OCI-LY7 (cell line): ENCODE results near the gene SELENOW.

ENCODE experiments used
- EZH2phosphoT487 ChIP-seq: fragments of 200-600 bp; sonication (generic); IDR thresholded peaks from 2 replicates; pipeline ENCODE4 v1.6.1; 2018; ENCODE audit warnings: low read depth, borderline replicate concordance, mild to moderate bottlenecking, mixed run types, antibody characterized with exemption, low read length, moderate library complexity, mixed read lengths
- TF ChIP-seq, protein P1 (sequence below): fragments of 200-600 bp; sonication (generic); conservative IDR thresholded peaks from 2 replicates; pipeline ENCODE4 v1.5.1; 2014; ENCODE audit warnings: mild to moderate bottlenecking, antibody characterized with exemption, low read length, moderate library complexity, mixed read lengths

GRCh38 chr19:47761566-47761965 is 16.9 kb upstream of the SELENOW start:
- TF ChIP-seq, protein P1, sequence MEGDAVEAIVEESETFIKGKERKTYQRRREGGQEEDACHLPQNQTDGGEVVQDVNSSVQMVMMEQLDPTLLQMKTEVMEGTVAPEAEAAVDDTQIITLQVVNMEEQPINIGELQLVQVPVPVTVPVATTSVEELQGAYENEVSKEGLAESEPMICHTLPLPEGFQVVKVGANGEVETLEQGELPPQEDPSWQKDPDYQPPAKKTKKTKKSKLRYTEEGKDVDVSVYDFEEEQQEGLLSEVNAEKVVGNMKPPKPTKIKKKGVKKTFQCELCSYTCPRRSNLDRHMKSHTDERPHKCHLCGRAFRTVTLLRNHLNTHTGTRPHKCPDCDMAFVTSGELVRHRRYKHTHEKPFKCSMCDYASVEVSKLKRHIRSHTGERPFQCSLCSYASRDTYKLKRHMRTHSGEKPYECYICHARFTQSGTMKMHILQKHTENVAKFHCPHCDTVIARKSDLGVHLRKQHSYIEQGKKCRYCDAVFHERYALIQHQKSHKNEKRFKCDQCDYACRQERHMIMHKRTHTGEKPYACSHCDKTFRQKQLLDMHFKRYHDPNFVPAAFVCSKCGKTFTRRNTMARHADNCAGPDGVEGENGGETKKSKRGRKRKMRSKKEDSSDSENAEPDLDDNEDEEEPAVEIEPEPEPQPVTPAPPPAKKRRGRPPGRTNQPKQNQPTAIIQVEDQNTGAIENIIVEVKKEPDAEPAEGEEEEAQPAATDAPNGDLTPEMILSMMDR: no peak
- no peak for TF ChIP-seq EZH2phosphoT487
